OCI-LY7 (cell line): ENCODE measurements around the gene RRP1B.
"Not testable (repeated sequence)": the region's sequence is repeated elsewhere in the genome, so short reads cannot be mapped to it uniquely, and the experiment has no call there.

Source experiments
- EZH2phosphoT487 ChIP-seq: fragments of 200-600 bp; sonication (generic); IDR thresholded peaks from 2 replicates; pipeline ENCODE4 v1.6.1; 2018; ENCODE audit warnings: low read depth, borderline replicate concordance, mild to moderate bottlenecking, mixed run types, antibody characterized with exemption, low read length, moderate library complexity, mixed read lengths
- TF ChIP-seq, protein P1 (sequence below): fragments of 200-600 bp; sonication (generic); conservative IDR thresholded peaks from 2 replicates; pipeline ENCODE4 v1.5.1; 2014; ENCODE audit warnings: mild to moderate bottlenecking, antibody characterized with exemption, low read length, moderate library complexity, mixed read lengths

DNA sequence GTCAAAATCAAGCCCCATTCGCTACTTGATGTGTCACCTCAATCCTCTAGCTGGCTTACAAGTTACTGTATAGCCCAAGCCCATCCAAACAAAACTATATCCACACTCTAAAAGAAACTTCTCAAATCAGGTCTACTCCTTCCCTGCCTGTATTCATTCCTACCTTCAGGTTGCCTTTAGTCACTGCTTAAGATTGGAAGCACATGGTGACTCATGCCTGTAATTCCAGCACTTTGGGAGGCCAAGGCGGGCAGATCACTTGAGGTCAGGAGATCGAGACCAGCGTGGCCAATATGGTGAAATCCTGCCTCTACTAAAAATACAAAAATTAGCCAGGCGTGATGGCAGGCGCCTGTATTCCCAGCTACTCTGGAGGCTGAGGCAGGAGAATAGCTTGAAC, 7.4 kb upstream of the RRP1B start:
- TF ChIP-seq, protein P1, sequence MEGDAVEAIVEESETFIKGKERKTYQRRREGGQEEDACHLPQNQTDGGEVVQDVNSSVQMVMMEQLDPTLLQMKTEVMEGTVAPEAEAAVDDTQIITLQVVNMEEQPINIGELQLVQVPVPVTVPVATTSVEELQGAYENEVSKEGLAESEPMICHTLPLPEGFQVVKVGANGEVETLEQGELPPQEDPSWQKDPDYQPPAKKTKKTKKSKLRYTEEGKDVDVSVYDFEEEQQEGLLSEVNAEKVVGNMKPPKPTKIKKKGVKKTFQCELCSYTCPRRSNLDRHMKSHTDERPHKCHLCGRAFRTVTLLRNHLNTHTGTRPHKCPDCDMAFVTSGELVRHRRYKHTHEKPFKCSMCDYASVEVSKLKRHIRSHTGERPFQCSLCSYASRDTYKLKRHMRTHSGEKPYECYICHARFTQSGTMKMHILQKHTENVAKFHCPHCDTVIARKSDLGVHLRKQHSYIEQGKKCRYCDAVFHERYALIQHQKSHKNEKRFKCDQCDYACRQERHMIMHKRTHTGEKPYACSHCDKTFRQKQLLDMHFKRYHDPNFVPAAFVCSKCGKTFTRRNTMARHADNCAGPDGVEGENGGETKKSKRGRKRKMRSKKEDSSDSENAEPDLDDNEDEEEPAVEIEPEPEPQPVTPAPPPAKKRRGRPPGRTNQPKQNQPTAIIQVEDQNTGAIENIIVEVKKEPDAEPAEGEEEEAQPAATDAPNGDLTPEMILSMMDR: not testable (repeated sequence)
- TF ChIP-seq EZH2phosphoT487: not testable (repeated sequence)
